GM21381 (cell line): ENCODE measurements around the gene NRXN3.

Source experiments
- ATAC-seq: cut with Tn5 transposase; IDR thresholded peaks from one replicate; pipeline ENCODE4 v1.9.1; 2021; ENCODE audit warnings: mild to moderate bottlenecking, moderate library complexity; ENCODE audit not compliant: unreplicated experiment

NRXN3 gene

GRCh38 chr14:79543967-79544697 lies 1374.0 kb downstream of the NRXN3 start:
- ATAC-seq = no peak

DNA sequence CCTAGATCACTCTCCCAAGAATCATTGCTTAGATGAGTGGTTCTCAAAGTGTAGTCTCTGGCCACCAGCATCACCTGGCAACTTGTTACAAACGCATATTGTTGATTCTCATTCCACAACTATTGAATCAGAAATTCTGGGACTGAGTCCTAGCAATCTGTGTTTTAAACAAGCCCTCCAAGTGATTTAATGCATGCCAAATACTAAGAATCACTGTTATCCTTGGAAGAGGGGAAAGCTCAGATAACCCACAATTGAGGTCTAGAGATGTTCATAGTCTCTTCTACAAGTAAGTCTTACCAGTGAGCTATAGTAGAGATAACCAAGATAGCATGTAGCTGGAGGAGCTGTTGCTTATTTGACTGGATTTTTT lies 1374.5 kb downstream of the NRXN3 start:
- no peak for ATAC-seq

- no peak for ATAC-seq
These were observed 1378.7 kb downstream of the NRXN3 start for GRCh38 chr14:79548836-79549235.

DNA sequence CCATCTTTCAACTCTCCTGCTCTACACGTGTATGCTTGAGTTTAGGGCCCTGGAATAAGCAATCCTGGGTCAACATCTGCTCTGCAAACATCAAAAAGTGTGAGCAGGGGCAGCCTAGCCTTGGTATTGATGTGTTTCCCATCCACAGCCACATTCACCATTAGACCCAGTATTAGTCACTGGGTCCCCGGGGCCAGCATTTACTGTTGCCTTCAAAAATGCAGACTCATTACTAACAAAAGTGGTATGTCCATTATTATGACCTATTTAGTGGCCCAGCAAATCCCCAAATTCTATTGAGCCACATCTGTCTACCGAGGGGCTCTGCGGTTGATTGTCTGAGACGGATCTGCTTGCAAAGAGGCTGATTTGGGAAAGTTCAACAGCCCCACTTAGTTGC lies 1379.3 kb downstream of the NRXN3 start:
- ATAC-seq = no peak

GRCh38 chr14:79551523-79551922 lies 1381.3 kb downstream of the NRXN3 start:
- ATAC-seq = no peak

- no peak for ATAC-seq
These were observed 1382.6 kb downstream of the NRXN3 start for GRCh38 chr14:79552778-79553177.

DNA sequence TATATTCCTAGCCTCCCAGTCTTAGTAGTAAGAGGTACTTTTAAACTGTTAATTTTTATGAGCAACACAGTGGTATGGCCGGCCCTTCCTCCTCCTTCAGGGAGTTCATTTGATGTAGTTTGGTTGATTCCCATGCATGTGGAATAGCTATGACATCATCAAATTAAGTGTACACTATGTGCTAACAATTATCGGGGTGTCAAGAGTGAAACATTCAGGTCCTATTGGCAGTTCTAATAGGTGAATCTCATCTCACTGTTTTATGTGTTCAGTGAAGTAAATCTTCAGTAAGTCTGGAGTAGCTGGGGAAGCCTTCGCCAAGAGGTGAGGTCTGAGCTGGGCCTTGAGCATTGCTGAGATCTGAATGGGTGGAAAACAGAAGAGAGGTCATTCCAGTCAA lies 1384.6 kb downstream of the NRXN3 start:
- no peak for ATAC-seq

DNA sequence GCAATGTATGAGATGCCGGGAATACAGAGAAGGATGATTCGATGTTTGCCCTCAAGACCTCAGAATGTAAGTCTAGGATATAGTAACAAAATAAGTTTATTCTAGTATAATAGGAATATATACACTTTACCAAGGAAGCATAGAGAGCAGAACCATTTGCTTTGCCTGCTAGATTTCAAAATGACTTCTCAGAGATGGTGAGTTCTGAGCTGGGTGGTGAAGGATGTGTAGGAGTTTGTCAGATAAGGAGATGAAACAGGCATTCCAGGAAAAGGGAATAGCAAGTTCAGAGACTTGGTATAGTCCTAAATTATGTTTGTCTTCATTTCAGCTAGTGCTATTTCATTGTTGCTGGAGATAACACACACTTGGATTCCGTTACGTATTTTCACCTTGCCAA lies 1385.3 kb downstream of the NRXN3 start:
- no peak for ATAC-seq

GRCh38 chr14:79557309-79557708 lies 1387.1 kb downstream of the NRXN3 start:
- ATAC-seq = no peak

DNA sequence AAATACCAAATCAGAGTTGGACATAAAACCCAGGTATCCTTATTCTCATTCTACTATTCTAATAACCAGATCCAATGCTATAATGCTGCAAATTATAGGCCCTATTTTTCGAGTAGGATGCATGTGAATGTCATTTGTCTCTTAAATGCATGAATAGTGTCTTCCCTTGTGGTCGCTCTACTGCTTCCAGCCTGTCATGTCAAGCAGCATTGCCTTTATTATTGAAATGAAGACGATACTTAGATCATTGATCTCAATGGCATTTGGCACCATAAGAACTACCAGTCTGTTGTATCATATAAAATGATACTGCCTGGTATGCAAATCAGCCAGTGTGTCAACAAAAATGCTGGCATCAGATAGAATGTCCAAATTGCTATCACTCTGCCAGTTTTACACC lies 1392.0 kb downstream of the NRXN3 start:
- ATAC-seq = no peak

DNA sequence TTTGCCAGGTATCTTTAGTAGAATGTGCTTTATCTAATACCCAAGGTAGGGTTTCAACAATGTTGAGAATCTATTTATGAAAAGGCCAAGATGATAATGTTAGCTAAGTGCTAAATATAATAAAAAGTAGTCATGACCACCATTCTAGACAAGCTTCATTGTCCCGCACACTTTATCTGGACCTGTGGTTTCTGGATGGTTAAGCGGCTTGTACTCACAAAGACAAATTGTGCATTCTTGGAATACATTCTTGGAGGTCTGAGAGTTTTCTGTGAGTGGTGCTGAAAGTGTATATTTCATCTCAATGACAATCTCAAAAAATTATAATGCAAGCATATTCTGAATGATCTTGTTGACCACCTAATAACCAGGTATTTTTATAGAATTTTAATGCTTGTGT lies 1394.2 kb downstream of the NRXN3 start:
- ATAC-seq = no peak

GRCh38 chr14:79567306-79567705 lies 1397.1 kb downstream of the NRXN3 start:
- ATAC-seq = no peak

GRCh38 chr14:79568594-79568993 lies 1398.4 kb downstream of the NRXN3 start:
- ATAC-seq = no peak

- no peak for ATAC-seq
These were observed 1398.9 kb downstream of the NRXN3 start for GRCh38 chr14:79569072-79569471.

- ATAC-seq = no peak
These were observed 1400.5 kb downstream of the NRXN3 start for GRCh38 chr14:79570648-79571047.

GRCh38 chr14:79571366-79571765 lies 1401.2 kb downstream of the NRXN3 start:
- ATAC-seq = no peak

- ATAC-seq = no peak
These were observed 1403.3 kb downstream of the NRXN3 start for GRCh38 chr14:79573486-79573885.

GRCh38 chr14:79575032-79575431 lies 1404.9 kb downstream of the NRXN3 start:
- no peak for ATAC-seq

DNA sequence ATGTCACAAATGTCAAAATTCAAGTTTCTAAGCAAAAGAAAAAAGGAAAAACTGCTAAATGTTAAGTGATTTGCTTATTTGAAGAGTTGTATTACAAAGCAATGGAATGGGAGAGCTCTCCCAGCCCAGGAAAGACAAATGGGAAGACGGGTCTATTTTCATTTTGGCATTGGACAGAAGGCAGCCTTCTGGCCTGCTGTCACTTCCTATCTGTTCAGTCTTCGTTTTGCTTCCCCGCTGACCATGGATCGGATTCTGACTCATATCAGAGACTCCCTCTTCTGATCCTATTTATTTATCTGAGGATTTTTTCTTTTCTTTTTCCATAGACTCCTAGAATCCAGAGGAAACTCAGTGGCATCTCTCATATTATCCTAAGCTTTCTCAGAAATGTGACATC lies 1406.3 kb downstream of the NRXN3 start:
- ATAC-seq = no peak

DNA sequence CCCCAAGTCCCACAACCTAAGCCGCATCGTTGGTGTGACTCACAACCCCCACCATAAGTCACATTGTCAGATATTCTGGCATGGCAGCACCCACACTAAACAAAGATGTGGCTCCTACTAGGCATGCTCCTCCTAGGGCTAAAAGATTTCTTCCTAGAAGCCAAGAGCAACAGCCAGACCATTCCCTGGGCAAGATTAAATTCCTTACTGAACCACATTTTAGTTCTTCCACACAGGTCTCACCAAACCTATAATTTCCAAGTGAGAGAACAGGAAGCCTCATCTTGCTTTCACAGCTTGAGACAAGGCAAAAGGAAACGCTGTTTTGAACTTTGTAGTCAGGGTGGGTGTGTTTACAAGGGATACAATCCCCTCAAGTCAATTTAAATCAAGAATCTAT lies 1408.3 kb downstream of the NRXN3 start:
- no peak for ATAC-seq

DNA sequence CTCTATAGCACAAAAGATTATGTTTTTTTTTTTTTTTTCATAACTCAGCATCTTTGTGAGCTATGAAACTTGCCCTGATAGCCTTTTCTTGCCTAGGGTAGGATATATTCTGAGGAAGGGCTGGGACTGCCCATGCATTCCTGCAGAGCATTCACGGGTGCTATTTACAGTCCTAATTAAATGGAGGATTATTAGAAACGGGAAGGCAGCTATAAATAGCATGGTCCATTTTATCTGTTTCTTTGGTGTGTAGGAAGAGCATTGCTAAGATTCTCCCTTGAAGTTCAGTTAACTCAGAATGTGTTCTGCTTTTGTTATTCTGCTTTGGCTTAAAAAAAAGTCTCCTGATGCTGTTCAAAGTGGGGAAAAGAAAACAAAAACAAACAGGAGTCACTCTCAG lies 1410.2 kb downstream of the NRXN3 start:
- no peak for ATAC-seq

DNA sequence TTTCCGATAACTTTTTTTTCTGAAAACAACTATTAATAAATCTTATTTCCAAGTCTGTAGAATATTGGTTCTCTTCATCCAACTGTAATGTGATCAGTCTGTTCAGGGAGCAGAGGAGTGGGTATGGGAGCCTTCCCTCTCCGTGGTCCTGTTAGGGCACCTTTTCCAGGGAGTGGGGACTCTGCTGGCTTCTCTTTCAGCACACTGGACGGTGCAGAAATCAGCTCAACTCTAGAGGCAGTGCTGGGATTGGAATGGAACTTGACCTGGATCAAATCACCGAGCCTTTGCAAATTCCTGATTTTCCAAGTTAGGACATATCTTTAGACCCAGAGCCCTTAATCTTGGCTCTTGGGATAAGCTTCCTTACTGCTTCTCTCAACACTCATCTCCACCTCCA lies 1410.7 kb downstream of the NRXN3 start:
- no peak for ATAC-seq

- ATAC-seq = no peak
These were observed 1411.9 kb downstream of the NRXN3 start for GRCh38 chr14:79581912-79582576.
